ENCODE data around the gene HLCS.

DNA sequence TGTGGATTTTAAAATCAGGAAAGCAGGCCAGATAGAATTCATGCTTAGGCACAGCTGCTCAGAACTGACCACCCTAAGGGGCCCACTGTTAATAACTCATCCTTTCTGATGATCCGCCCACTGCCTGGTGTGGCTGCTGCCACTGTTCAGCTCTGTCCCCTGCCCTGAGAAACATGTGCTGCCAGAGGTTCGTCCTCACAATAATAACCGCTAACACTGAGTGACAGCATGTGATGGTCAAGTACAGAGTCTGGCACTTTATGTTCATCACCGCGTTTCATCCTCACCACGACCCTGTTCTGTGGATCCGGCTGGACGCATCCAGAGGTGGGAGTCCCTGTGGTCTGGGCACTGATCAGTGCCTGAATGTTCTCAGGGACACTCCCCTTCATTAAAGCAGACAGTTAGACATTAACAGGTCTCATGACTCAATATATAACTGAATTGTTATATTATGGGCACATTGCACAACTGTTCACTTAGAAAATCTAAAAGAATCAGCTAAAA is 159.0 kb downstream of the HLCS start:
- TF ChIP-seq POLR2A (IDR thresholded peaks at IDR 0.05) (no peak), POLR2AphosphoS5 (IDR thresholded peaks at IDR 0.05; ENCODE audit: insufficient read depth in 1 of 2, low read depth in 1 of 2) (no peak)
- TF ChIP-seq, protein P1, sequence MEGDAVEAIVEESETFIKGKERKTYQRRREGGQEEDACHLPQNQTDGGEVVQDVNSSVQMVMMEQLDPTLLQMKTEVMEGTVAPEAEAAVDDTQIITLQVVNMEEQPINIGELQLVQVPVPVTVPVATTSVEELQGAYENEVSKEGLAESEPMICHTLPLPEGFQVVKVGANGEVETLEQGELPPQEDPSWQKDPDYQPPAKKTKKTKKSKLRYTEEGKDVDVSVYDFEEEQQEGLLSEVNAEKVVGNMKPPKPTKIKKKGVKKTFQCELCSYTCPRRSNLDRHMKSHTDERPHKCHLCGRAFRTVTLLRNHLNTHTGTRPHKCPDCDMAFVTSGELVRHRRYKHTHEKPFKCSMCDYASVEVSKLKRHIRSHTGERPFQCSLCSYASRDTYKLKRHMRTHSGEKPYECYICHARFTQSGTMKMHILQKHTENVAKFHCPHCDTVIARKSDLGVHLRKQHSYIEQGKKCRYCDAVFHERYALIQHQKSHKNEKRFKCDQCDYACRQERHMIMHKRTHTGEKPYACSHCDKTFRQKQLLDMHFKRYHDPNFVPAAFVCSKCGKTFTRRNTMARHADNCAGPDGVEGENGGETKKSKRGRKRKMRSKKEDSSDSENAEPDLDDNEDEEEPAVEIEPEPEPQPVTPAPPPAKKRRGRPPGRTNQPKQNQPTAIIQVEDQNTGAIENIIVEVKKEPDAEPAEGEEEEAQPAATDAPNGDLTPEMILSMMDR (IDR thresholded peaks at IDR 0.05) = no peak
